ENCODE data around the gene EEF1AKMT1. TPM values are rescaled to one million over a fixed set of nuclear protein-coding genes. Genes with fewer than 3 reads are reported as not detected.

Gene EEF1AKMT1
- total and polyA plus RNA-seq, 4 donors = 4.2 to 11.2 (median 4.9) TPM

- TF ChIP-seq NR2F2 (IDR thresholded peaks at IDR 0.05) = no peak
- no peak for TF ChIP-seq SP1 (IDR thresholded peaks at IDR 0.05)
- TF ChIP-seq, protein P1, sequence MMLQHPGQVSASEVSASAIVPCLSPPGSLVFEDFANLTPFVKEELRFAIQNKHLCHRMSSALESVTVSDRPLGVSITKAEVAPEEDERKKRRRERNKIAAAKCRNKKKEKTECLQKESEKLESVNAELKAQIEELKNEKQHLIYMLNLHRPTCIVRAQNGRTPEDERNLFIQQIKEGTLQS (IDR thresholded peaks at IDR 0.05) = no peak
- TF ChIP-seq HNF4A (conservative IDR thresholded peaks at IDR 0.05) = no peak
- no peak for TF ChIP-seq RXRA (IDR thresholded peaks at IDR 0.05)
- no peak for TF ChIP-seq REST (IDR thresholded peaks at IDR 0.05)
- no peak for TF ChIP-seq HNF4G (IDR thresholded peaks at IDR 0.05)
- TF ChIP-seq GABPA (IDR thresholded peaks at IDR 0.05 in 1 of 2, conservative IDR thresholded peaks at IDR 0.05 in 1 of 2) = no peak
- TF ChIP-seq YY1 (IDR thresholded peaks at IDR 0.05) = no peak
- no peak for TF ChIP-seq CTCF (IDR thresholded peaks at IDR 0.05; ENCODE audit: low read depth, low read length, missing input control)
- no peak overlapping the region for H3K27ac ChIP-seq (ENCODE audit: low read depth in 1 of 2, low read length in 2 of 2)
- DNase-seq (ENCODE audit: low spot score) = no peak
- peaks cover 0 to 6% (median 2%) of the 10 kb centered on the region in 4 donors for H3K36me3 ChIP-seq (ENCODE audit: control insufficient read depth in 4 of 4, insufficient read depth in 3 of 4, low read depth in 1 of 4, low read length in 3 of 4)
- no peaks in the 10 kb centered on the region for H3K27me3 ChIP-seq (ENCODE audit: control insufficient read depth in 4 of 4, insufficient read depth in 4 of 4, low read length in 3 of 4)
- 95% methylated on average over 6 of the region's 6 CpGs for WGBS
- no peak overlapping the region for H3K4me3 ChIP-seq (ENCODE audit: low read depth in 1 of 3, low read length in 3 of 3)
- no peak overlapping the region for H3K9ac ChIP-seq (ENCODE audit: low read depth in 1 of 2, low read length in 2 of 2)
- H3K9me3 ChIP-seq (ENCODE audit: control insufficient read depth in 4 of 4, low read length in 3 of 4) = peaks cover 0 to 7% (median 0%) of the 10 kb centered on the region in 4 donors
- no peaks in the 10 kb centered on the region for H3K4me1 ChIP-seq (ENCODE audit: control insufficient read depth in 4 of 4, insufficient read depth in 4 of 4, low read length in 3 of 4)
Measured at GRCh38 chr13:20738616-20739015, 35.1 kb downstream of the EEF1AKMT1 start.

DNA sequence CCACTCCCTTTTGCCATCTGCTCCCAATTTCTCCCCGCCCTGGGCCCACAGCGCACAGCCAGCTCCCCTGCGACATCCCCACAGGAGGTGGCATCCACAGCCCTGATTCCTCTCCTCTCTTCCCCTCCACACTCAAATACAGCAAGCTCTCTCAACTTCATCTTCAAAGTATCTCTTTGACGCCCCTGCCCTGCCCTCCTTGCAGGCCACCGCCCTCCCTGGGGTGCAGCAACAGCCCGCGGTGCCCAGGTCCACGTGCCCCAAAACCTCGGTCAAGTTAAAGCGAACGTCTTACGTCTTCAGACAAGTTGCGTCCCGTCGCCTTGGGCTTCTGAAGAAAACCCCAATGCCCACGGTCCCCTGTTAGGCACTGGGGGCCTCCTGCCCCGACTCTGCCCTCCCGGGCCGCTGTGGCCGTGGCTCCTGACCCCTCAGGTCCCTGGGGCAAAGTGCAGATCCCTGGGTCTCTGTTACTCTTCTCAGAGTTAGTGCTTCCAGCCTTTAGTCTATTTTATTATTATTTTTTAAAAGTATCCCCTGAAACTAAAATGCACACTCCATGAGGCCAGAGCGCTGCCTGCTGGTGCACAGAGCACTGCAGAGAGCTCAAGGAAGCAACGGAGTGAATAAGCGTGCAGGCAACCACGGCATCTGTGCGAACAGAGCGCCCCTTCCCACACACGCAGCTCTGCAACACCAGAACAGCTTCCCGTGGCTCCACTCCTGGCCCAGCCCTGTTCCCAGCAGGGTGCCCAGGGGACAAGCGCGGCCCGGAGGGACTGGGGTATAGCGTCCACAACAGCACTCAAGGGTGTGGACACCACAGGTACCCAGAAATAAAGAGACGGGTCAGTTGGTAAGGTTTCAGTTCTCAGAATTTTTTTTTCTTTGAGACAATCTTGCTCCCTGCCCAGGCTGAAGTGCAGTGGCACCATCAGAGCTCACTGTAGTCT is 43.9 kb downstream of the EEF1AKMT1 start:
- DNase-seq (ENCODE audit: low spot score) = no peak
- 94% methylated on average over 33 of the region's 33 CpGs for WGBS
- Histone ChIP-seq H3K9me3 (ENCODE audit: control insufficient read depth in 4 of 4, low read length in 3 of 4) (no peaks in the 10 kb centered on the region), H3K27ac (ENCODE audit: low read depth in 1 of 2, low read length in 2 of 2) (no peak overlapping the region), H3K36me3 (ENCODE audit: control insufficient read depth in 4 of 4, insufficient read depth in 3 of 4, low read depth in 1 of 4, low read length in 3 of 4) (no peaks in the 10 kb centered on the region), H3K27me3 (ENCODE audit: control insufficient read depth in 4 of 4, insufficient read depth in 4 of 4, low read length in 3 of 4) (no peaks in the 10 kb centered on the region), H3K9ac (ENCODE audit: low read depth in 1 of 2, low read length in 2 of 2) (no peak overlapping the region), H3K4me3 (ENCODE audit: low read depth in 1 of 3, low read length in 3 of 3) (no peak overlapping the region), H3K4me1 (ENCODE audit: control insufficient read depth in 4 of 4, insufficient read depth in 4 of 4, low read length in 3 of 4) (no peaks in the 10 kb centered on the region)
- TF ChIP-seq REST (IDR thresholded peaks at IDR 0.05) = no peak
- TF ChIP-seq, protein P1 (IDR thresholded peaks at IDR 0.05) = no peak
- TF ChIP-seq ZBTB33 (IDR thresholded peaks at IDR 0.05) = no peak
- TF ChIP-seq FOXA1 (IDR thresholded peaks at IDR 0.05) = no peak
- TF ChIP-seq JUND (IDR thresholded peaks at IDR 0.05) = no peak
- no peak for TF ChIP-seq HNF4A (conservative IDR thresholded peaks at IDR 0.05)
- TF ChIP-seq FOXA2 (IDR thresholded peaks at IDR 0.05) = no peak
- TF ChIP-seq TAF1 (conservative IDR thresholded peaks at IDR 0.05) = no peak
- TF ChIP-seq EGR1 (IDR thresholded peaks at IDR 0.05; ENCODE audit: low read depth in 2 of 2) = no peak
- TF ChIP-seq RXRA (IDR thresholded peaks at IDR 0.05) = no peak
- no peak for TF ChIP-seq HNF4G (IDR thresholded peaks at IDR 0.05)

Measured in liver (tissue), 9 donors.